GM23338 (cell line): ENCODE data around the gene HSPD1.

Source experiments
- CREB1 ChIP-seq: fragments of 250-450 bp; sonication (Bioruptor Pico); IDR thresholded peaks from 2 replicates; pipeline ENCODE4 v1.5.0; 2020; ENCODE audit warnings: low read depth, mild to moderate bottlenecking, moderate library complexity
- CTCF ChIP-seq, 2 experiments: fragments of 200-600 bp in 1 of 2; sonication (generic) in 1 of 2; conservative IDR thresholded peaks; 2 replicates each; pipeline versions ENCODE4 v1.5.1 to v1.6.1; 2016 to 2017; ENCODE audit warnings: antibody characterized with exemption in 2 of 2, low read depth in 2 of 2, mild to moderate bottlenecking in 2 of 2, moderate library complexity in 1 of 2
- EZH2phosphoT487 ChIP-seq: fragments of 200-600 bp; sonication (generic); IDR thresholded peaks from one replicate; pipeline ENCODE4 v1.8.1; 2018; ENCODE audit warnings: antibody characterized with exemption; ENCODE audit not compliant: unreplicated experiment
- POLR2AphosphoS5 ChIP-seq: IDR thresholded peaks from 2 replicates; pipeline ENCODE4 v1.6.1; 2016; ENCODE audit warnings: antibody characterized with exemption, low read depth

- TF ChIP-seq EZH2phosphoT487 (no peak), POLR2AphosphoS5 (no peak), CTCF (conservative IDR thresholded peaks at IDR 0.05; ENCODE audit: low read depth in 2 of 2) (no peak), CREB1 (CRISPR knock-in tag) (no peak)
Observed at GRCh38 chr2:197461057-197461456, 38.6 kb downstream of the HSPD1 start.
